H9 (cell line): ENCODE data around the gene ROCK2. TPM values are rescaled to one million over a fixed set of nuclear protein-coding genes. Genes with fewer than 3 reads are reported as not detected.

ENCODE experiments used
- DNase-seq: peaks from one replicate; pipeline ENCODE4 v3.0.0-alpha.2; 2017
- H2AFZ ChIP-seq: one replicate; pipeline ENCODE4 v1.6.1; 2013; ENCODE audit warnings: mild to moderate bottlenecking, low read length, control low read depth, moderate library complexity
- H2AK5ac ChIP-seq: 2 replicates; pipeline ENCODE4 v1.6.1; 2013; ENCODE audit warnings: low read length, control low read depth, mixed read lengths; ENCODE audit not compliant: insufficient read length
- H2BK120ac ChIP-seq: one replicate; pipeline ENCODE4 v1.6.1; 2013; ENCODE audit warnings: low read depth, mild to moderate bottlenecking, low read length, control low read depth, inconsistent platforms; ENCODE audit not compliant: poor library complexity, severe bottlenecking
- H2BK12ac ChIP-seq: 2 replicates; pipeline ENCODE4 v1.6.1; 2013; ENCODE audit warnings: low read length, control low read depth, mixed read lengths, low read depth; ENCODE audit not compliant: insufficient read length
- H2BK15ac ChIP-seq: 2 replicates; pipeline ENCODE4 v1.6.1; 2013; ENCODE audit warnings: low read depth, low read length, control low read depth
- H2BK20ac ChIP-seq: one replicate; pipeline ENCODE4 v1.6.1; 2013; ENCODE audit warnings: low read depth, mild to moderate bottlenecking, low read length, control low read depth, inconsistent platforms; ENCODE audit not compliant: poor library complexity, severe bottlenecking
- H2BK5ac ChIP-seq: 2 replicates; pipeline ENCODE4 v1.6.1; 2013; ENCODE audit warnings: low read length, control low read depth, mixed read lengths; ENCODE audit not compliant: insufficient read length
- H3K14ac ChIP-seq: 2 replicates; pipeline ENCODE4 v1.6.1; 2013; ENCODE audit warnings: low read length, control low read depth; ENCODE audit not compliant: insufficient read depth
- H3K18ac ChIP-seq: 2 replicates; pipeline ENCODE4 v1.6.1; 2013; ENCODE audit warnings: low read depth, mild to moderate bottlenecking, mixed read lengths, low read length, control low read depth; ENCODE audit not compliant: insufficient read length
- H3K23ac ChIP-seq: 2 replicates; pipeline ENCODE4 v1.6.1; 2013; ENCODE audit warnings: low read length, control low read depth, mixed read lengths, low read depth; ENCODE audit not compliant: insufficient read length
- H3K23me2 ChIP-seq: 2 replicates; pipeline ENCODE4 v1.6.1; 2013; ENCODE audit warnings: low read depth, mild to moderate bottlenecking, mixed read lengths, low read length, control low read depth; ENCODE audit not compliant: insufficient read length, poor library complexity, severe bottlenecking
- H3K27ac ChIP-seq: 2 replicates; pipeline ENCODE4 v1.5.1; 2013; ENCODE audit warnings: low read length, control low read depth, mixed read lengths, low read depth; ENCODE audit not compliant: insufficient read length
- H3K27me3 ChIP-seq: 2 replicates; pipeline ENCODE4 v1.6.1; 2013; ENCODE audit warnings: low read length, control low read depth, inconsistent platforms; ENCODE audit not compliant: insufficient read depth
- H3K4ac ChIP-seq: 2 replicates; pipeline ENCODE4 v1.6.1; 2013; ENCODE audit warnings: low read depth, mild to moderate bottlenecking, control low read depth, inconsistent platforms, low read length, moderate library complexity
- H3K4me1 ChIP-seq: 2 replicates; pipeline ENCODE4 v1.6.1; 2013; ENCODE audit warnings: low read length, control low read depth, inconsistent platforms; ENCODE audit not compliant: insufficient read depth
- H3K4me2 ChIP-seq: 2 replicates; pipeline ENCODE4 v1.6.1; 2013; ENCODE audit warnings: low read length, control low read depth, mixed read lengths; ENCODE audit not compliant: insufficient read length, insufficient read depth
- H3K56ac ChIP-seq: 2 replicates; pipeline ENCODE4 v1.6.1; 2013; ENCODE audit warnings: low read depth, mild to moderate bottlenecking, mixed read lengths, low read length, control low read depth; ENCODE audit not compliant: insufficient read length
- H3K79me1 ChIP-seq: 2 replicates; pipeline ENCODE4 v1.6.1; 2013; ENCODE audit warnings: low read depth, mild to moderate bottlenecking, moderate library complexity, low read length, control low read depth, inconsistent platforms; ENCODE audit not compliant: insufficient read depth, poor library complexity, severe bottlenecking
- H3K79me2 ChIP-seq: 2 replicates; pipeline ENCODE4 v1.6.1; 2013; ENCODE audit warnings: low read length, control low read depth, inconsistent platforms; ENCODE audit not compliant: insufficient read depth
- H3K9ac ChIP-seq: 2 replicates; pipeline ENCODE4 v1.6.1; 2013; ENCODE audit warnings: low read length, control low read depth, mixed read lengths; ENCODE audit not compliant: insufficient read length; ENCODE audit errors: extremely low read depth
- H3K9me3 ChIP-seq: one replicate; pipeline ENCODE4 v1.6.1; 2013; ENCODE audit warnings: low read depth, low read length, inconsistent platforms; ENCODE audit not compliant: control insufficient read depth
- H3T11ph ChIP-seq: one replicate; pipeline ENCODE4 v1.6.1; 2013; ENCODE audit warnings: mild to moderate bottlenecking, low read length, control low read depth, inconsistent platforms
- H4K20me1 ChIP-seq: one replicate; pipeline ENCODE4 v1.6.1; 2013; ENCODE audit not compliant: control insufficient read depth, insufficient read length, insufficient read depth
- H4K5ac ChIP-seq: 2 replicates; pipeline ENCODE4 v1.6.1; 2013; ENCODE audit warnings: low read depth, mild to moderate bottlenecking, mixed read lengths, low read length, control low read depth; ENCODE audit not compliant: insufficient read length
- H4K8ac ChIP-seq: replicated peaks from 2 replicates; pipeline ENCODE4 v1.6.1; 2013; ENCODE audit warnings: low read length, control low read depth, mixed read lengths, low read depth; ENCODE audit not compliant: insufficient read length
- H4K91ac ChIP-seq: 2 replicates; pipeline ENCODE4 v1.6.1; 2013; ENCODE audit warnings: low read depth, mild to moderate bottlenecking, moderate library complexity, mixed read lengths, low read length, control low read depth; ENCODE audit not compliant: insufficient read length
- H3K27ac Mint-ChIP-seq, 3 experiments: 2 replicates in 2 of 3; 3 replicates in 1 of 3; pipeline ENCODE4 v1.8.0; 2020 to 2021; ENCODE audit warnings: mixed read lengths in 3 of 3, mild to moderate bottlenecking in 1 of 3, moderate library complexity in 1 of 3
- H3K27me3 Mint-ChIP-seq: 2 replicates; pipeline ENCODE4 v1.8.0; 2021; ENCODE audit warnings: low read depth, mild to moderate bottlenecking, moderate library complexity, mixed read lengths
- H3K36me3 Mint-ChIP-seq, 3 experiments: 2 replicates in 2 of 3; 3 replicates in 1 of 3; pipeline ENCODE4 v1.8.0; 2020 to 2021; ENCODE audit warnings: low read depth in 3 of 3, mixed read lengths in 3 of 3; ENCODE audit not compliant: insufficient read depth in 1 of 3
- H3K4me1 Mint-ChIP-seq, 2 experiments: 2 replicates each; pipeline ENCODE4 v1.8.0; 2020; ENCODE audit warnings: mixed read lengths in 2 of 2
- H3K4me3 Mint-ChIP-seq, 2 experiments: 2 replicates in 1 of 2; 3 replicates in 1 of 2; pipeline ENCODE4 v1.8.0; 2020 to 2021; ENCODE audit warnings: mild to moderate bottlenecking in 2 of 2, mixed read lengths in 2 of 2, moderate library complexity in 1 of 2
- H3K9me3 Mint-ChIP-seq, 2 experiments: 2 replicates in 1 of 2; 3 replicates in 1 of 2; pipeline ENCODE4 v1.8.0; 2020; ENCODE audit warnings: mild to moderate bottlenecking in 2 of 2, mixed read lengths in 2 of 2, moderate library complexity in 1 of 2
- WGBS: extraction: QIAGEN DNeasy Blood & Tissue Kit; methylation state at CpG from one replicate; pipeline ENCODE4 v1.1.7; 2013; ENCODE audit warnings: missing lambda C conversion rate, low lambda C conversion rate, mixed read lengths; ENCODE audit not compliant: insufficient read length; ENCODE audit errors: extremely low coverage; 5-methylcytosine and 5-hydroxymethylcytosine counted together
- total RNA-seq: library from RNA; stranded (reverse); gene quantifications from 2 replicates; pipeline ENCODE4 v1.2.1, GENCODE V29; 2021
- TF ChIP-seq, protein P1 (sequence below): fragments of 200-600 bp; sonication (generic); conservative IDR thresholded peaks from 3 replicates; pipeline ENCODE4 v1.8.0; 2021; ENCODE audit warnings: antibody characterized with exemption, mild to moderate bottlenecking

Gene ROCK2
- total RNA-seq, 1 experiment from 2014 or later, result 33.2 TPM

DNA sequence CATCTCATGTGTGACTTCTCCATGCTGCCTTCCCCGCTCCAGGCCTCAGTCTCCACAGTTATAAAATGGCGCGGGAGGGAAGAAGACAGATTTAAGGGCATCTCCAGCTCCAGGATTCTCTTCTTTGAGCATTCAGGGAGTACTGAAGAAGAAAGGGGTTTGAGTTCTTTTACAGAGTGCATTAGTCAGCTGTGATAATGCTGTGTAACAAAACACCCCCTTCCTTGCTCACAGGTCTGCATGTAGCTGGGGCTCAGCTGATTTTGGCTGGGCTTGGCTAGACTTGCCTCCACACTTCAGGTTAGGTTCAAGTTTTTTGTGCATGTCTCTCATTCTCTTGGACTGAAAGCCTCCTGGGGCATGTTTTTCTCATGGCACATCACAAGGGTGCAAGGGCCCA is 197.2 kb downstream of the ROCK2 start:
- Histone ChIP-seq H3K9me3 (no peaks in the 10 kb centered on the region), H4K91ac (no peak overlapping the region), H2AK5ac (no peak overlapping the region), H3K79me2 (no peaks in the 10 kb centered on the region), H3K23me2 (no peaks in the 10 kb centered on the region), H2BK12ac (no peak overlapping the region), H4K20me1 (no peaks in the 10 kb centered on the region), H3K4me2 (no peak overlapping the region), H3K14ac (no peak overlapping the region), H3K79me1 (no peaks in the 10 kb centered on the region), H3K27ac (no peak overlapping the region), H2AFZ (no peak overlapping the region), H2BK5ac (no peak overlapping the region), H3K18ac (no peak overlapping the region), H3K23ac (no peak overlapping the region), H3T11ph (no peak overlapping the region), H3K4me1 (no peaks in the 10 kb centered on the region), H2BK20ac (no peak overlapping the region), H3K27me3 (no peaks in the 10 kb centered on the region), H4K8ac (no peak overlapping the region), H2BK15ac (no peak overlapping the region), H3K56ac (no peak overlapping the region), H2BK120ac (no peak overlapping the region), H3K9ac (no peak overlapping the region), H3K4ac (no peak overlapping the region), H4K5ac (no peak overlapping the region)
- H3K4me1 Mint-ChIP-seq, result no peaks in the 10 kb centered on the region
- peaks cover 0 to 9% (median 0%) of the 10 kb centered on the region in 3 experiments; a peak in 1 of 7 replicates for H3K36me3 Mint-ChIP-seq
- no peak overlapping the region for H3K4me3 Mint-ChIP-seq
- H3K9me3 Mint-ChIP-seq, result peaks cover 0 to 3% of the 10 kb centered on the region in 2 experiments; a peak in 2 of 5 replicates
- H3K27ac Mint-ChIP-seq, result no peak overlapping the region
- WGBS, result no CpG with 5 or more reads among the region's 3 CpGs
- peaks cover 18% of the 10 kb centered on the region for H3K27me3 Mint-ChIP-seq
- TF ChIP-seq, protein P1, sequence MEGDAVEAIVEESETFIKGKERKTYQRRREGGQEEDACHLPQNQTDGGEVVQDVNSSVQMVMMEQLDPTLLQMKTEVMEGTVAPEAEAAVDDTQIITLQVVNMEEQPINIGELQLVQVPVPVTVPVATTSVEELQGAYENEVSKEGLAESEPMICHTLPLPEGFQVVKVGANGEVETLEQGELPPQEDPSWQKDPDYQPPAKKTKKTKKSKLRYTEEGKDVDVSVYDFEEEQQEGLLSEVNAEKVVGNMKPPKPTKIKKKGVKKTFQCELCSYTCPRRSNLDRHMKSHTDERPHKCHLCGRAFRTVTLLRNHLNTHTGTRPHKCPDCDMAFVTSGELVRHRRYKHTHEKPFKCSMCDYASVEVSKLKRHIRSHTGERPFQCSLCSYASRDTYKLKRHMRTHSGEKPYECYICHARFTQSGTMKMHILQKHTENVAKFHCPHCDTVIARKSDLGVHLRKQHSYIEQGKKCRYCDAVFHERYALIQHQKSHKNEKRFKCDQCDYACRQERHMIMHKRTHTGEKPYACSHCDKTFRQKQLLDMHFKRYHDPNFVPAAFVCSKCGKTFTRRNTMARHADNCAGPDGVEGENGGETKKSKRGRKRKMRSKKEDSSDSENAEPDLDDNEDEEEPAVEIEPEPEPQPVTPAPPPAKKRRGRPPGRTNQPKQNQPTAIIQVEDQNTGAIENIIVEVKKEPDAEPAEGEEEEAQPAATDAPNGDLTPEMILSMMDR, result no peak
- no peak for DNase-seq
